ENCODE data around the gene IPCEF1. TPM values are rescaled to one million over a fixed set of nuclear protein-coding genes. Genes with fewer than 3 reads are reported as not detected.

The IPCEF1 gene
- total RNA-seq, 1 experiment from 2014 or later: 0.28 TPM

DNA sequence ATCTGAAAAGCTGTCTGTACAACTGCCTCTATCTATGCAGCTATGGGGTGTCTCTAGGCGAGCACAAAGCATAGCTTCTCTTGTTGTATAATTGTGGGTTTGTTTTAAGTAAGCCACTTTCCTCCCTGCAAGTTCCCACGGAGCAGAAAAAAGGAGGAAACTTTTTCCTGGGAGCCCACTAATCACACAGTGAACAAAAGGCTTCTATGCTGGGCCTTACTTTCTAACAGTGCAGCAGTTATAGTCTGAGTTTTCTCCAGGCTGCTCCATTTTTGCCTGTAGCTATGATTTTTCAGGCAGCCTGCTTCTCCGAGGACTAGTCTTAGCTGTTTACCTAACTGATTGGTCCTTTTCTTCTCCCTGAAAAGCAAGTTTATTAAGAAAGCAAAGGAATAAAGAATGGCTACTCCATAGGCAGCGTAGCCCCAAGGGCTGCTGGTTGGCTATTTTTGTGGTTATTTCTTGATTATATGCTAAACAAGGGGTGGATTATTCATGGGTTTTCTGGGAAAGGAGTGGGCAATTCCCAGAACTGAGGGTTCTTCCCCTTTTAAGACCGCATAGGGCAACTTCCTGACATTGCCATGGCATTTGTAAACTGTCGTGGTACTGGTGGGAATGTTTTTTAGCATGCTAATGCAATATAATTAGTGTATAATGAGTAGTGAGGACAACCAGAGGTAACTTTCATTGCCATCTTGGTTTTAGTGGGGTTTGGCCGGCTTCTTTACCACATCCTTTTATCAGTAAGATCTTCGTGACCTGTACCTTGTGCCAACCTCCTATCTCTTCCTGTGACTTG lies 233.2 kb downstream of the IPCEF1 start:
- in situ Hi-C loops (cut with HindIII; ENCODE audit: low pct_unique_long_range_greater_than_20kb, low sequenced_read_pairs): no loop called here
- CTCF ChIA-PET: no interaction called here

DNA sequence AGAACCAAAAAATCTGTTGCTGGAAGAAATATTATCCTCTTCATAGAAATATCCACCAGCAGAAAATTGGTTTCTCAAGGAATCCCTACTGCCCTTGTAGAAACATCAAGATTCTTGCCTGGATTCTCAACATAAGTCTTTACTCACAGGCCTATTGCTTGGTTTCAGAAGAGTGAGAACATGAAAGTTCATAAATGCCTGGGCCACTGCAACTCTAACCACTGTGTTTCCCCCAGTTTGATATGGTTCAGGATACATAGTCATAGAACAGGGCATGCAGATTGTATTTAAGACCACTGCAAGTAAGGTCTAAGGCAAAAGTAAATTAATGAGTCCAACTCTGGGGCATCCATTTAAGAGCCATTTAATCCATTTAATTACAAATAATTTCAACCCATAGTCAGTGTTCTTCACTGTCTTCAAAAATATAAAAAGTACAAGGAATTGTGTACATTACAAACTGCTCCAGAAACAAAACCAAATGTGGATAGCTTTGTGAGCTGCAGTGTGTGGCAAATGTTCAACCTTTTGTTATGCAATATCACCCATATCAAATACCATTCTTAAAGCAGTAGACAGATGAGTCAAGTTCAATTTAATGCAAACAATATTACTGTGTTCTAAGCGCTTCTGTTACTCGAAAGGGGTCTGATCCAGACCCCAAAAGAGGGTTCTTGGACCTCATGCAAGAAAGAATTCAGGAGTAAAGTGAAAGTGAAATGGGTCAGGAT lies 234.2 kb downstream of the IPCEF1 start:
- intact Hi-C loops (cut with micrococcal nuclease; ENCODE audit: unreplicated experiment): no loop called here
- no peak for TF ChIP-seq TCF7L2 (IDR thresholded peaks at IDR 0.05; ENCODE audit: low read depth, low read length)
- no peak for TF ChIP-seq SIN3A (IDR thresholded peaks at IDR 0.05; ENCODE audit: borderline replicate concordance, insufficient read depth, low read depth, low read length)
- no peak for TF ChIP-seq POLR2AphosphoS5 (IDR thresholded peaks at IDR 0.05; ENCODE audit: low read depth, low read length)
- no peak for TF ChIP-seq CTCF (IDR thresholded peaks at IDR 0.05)
- TF ChIP-seq, protein P1, sequence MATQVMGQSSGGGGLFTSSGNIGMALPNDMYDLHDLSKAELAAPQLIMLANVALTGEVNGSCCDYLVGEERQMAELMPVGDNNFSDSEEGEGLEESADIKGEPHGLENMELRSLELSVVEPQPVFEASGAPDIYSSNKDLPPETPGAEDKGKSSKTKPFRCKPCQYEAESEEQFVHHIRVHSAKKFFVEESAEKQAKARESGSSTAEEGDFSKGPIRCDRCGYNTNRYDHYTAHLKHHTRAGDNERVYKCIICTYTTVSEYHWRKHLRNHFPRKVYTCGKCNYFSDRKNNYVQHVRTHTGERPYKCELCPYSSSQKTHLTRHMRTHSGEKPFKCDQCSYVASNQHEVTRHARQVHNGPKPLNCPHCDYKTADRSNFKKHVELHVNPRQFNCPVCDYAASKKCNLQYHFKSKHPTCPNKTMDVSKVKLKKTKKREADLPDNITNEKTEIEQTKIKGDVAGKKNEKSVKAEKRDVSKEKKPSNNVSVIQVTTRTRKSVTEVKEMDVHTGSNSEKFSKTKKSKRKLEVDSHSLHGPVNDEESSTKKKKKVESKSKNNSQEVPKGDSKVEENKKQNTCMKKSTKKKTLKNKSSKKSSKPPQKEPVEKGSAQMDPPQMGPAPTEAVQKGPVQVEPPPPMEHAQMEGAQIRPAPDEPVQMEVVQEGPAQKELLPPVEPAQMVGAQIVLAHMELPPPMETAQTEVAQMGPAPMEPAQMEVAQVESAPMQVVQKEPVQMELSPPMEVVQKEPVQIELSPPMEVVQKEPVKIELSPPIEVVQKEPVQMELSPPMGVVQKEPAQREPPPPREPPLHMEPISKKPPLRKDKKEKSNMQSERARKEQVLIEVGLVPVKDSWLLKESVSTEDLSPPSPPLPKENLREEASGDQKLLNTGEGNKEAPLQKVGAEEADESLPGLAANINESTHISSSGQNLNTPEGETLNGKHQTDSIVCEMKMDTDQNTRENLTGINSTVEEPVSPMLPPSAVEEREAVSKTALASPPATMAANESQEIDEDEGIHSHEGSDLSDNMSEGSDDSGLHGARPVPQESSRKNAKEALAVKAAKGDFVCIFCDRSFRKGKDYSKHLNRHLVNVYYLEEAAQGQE (IDR thresholded peaks at IDR 0.05; ENCODE audit: insufficient read depth in 1 of 2, low read depth in 2 of 2, low read length in 1 of 2): no peak
- CTCF ChIA-PET: no interaction called here
- ATAC-seq (no peak), DNase-seq (ENCODE audit: low read depth, low spot score) (no peak)
- H3K36me3 ChIP-seq (ENCODE audit: control insufficient read depth, insufficient read depth, low read length): no peaks in the 10 kb centered on the region
- H3K9me3 ChIP-seq (ENCODE audit: control insufficient read depth, insufficient read depth, low read depth, low read length): no peaks in the 10 kb centered on the region
- no TSS peak for BruUV-seq (replicated peaks)
- no peak overlapping the region for H3K27ac ChIP-seq (ENCODE audit: low read length)
- no peaks in the 10 kb centered on the region for H3K27me3 ChIP-seq (ENCODE audit: control insufficient read depth, insufficient read depth, low read length)
- in situ Hi-C loops (cut with HindIII; ENCODE audit: low pct_unique_long_range_greater_than_20kb, low sequenced_read_pairs): no loop called here
- no peak overlapping the region for H3K4me3 ChIP-seq (ENCODE audit: low read depth in 2 of 2, low read length in 2 of 2)
- POLR2A ChIA-PET: no interaction called here
- H3K4me1 ChIP-seq (ENCODE audit: control insufficient read depth, insufficient read depth, low read length): no peaks in the 10 kb centered on the region

More for the DNA sequence above, 233.2 kb downstream of the IPCEF1 start:
- Histone ChIP-seq H3K4me1 (ENCODE audit: control insufficient read depth, insufficient read depth, low read length) (no peaks in the 10 kb centered on the region), H3K27me3 (ENCODE audit: control insufficient read depth, insufficient read depth, low read length) (no peaks in the 10 kb centered on the region), H3K36me3 (ENCODE audit: control insufficient read depth, insufficient read depth, low read length) (no peaks in the 10 kb centered on the region), H3K27ac (ENCODE audit: low read length) (no peak overlapping the region), H3K4me3 (ENCODE audit: low read depth in 2 of 2, low read length in 2 of 2) (no peak overlapping the region), H3K9me3 (ENCODE audit: control insufficient read depth, insufficient read depth, low read depth, low read length) (no peaks in the 10 kb centered on the region)
- POLR2A ChIA-PET: no interaction called here
- intact Hi-C loops (cut with micrococcal nuclease; ENCODE audit: unreplicated experiment): no loop called here
- no peak for ATAC-seq
- no peak for DNase-seq (ENCODE audit: low read depth, low spot score)
- BruUV-seq (replicated peaks): no TSS peak
- no peak for TF ChIP-seq POLR2AphosphoS5 (IDR thresholded peaks at IDR 0.05; ENCODE audit: low read depth, low read length)
- TF ChIP-seq TCF7L2 (IDR thresholded peaks at IDR 0.05; ENCODE audit: low read depth, low read length): no peak
- TF ChIP-seq, protein P1 (IDR thresholded peaks at IDR 0.05; ENCODE audit: insufficient read depth in 1 of 2, low read depth in 2 of 2, low read length in 1 of 2): no peak
- TF ChIP-seq SIN3A (IDR thresholded peaks at IDR 0.05; ENCODE audit: borderline replicate concordance, insufficient read depth, low read depth, low read length): no peak
- no peak for TF ChIP-seq CTCF (IDR thresholded peaks at IDR 0.05)
